ENCODE results near the gene SPPL3. TPM values are rescaled to one million over a fixed set of nuclear protein-coding genes. Genes with fewer than 3 reads are reported as not detected.
"Not testable (repeated sequence)": the region's sequence is repeated elsewhere in the genome, so short reads cannot be mapped to it uniquely, and the experiment has no call there.

The SPPL3 gene
- polyA plus RNA-seq, 1 donor: 54.9 TPM

DNA sequence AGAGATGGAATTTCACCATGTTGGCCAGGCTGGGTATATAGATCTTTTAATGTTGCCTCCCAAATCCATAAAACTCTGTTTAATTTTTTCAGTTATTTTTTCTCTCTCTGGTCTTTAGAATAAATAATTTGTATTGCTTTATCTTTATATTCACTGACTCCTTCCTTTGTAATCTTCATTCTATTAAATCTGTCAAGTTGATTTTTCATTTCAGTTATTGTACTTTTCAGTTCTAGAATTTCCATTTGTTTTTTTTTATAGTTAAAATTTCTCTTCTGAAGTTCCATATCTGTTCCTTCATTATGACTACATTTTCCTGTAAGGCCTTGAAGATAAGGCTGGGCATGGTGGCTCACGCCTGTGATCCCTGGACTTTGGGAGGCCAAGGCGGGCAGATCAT lies 13.6 kb upstream of the SPPL3 start:
- DNase-seq: no peak

DNA sequence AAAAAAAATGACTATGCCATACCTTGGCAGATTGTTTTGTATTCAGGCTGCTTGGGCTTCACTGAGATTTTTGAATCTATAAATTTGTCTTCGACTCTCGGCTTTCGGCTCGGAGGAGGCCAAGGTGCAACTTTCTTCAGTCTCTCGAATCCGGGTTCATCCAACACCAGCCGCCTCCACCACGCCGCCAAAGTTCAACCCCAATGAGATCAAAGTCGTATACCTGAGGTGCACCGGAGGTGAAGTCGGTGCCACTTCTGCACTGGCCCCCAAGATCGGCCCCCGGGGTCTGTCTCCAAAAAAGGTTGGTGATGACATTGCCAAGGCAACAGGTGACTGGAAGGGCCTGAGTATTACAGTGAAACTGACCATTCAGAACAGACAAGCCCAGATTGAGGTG lies 12.4 kb upstream of the SPPL3 start:
- DNase-seq: no peak

DNA sequence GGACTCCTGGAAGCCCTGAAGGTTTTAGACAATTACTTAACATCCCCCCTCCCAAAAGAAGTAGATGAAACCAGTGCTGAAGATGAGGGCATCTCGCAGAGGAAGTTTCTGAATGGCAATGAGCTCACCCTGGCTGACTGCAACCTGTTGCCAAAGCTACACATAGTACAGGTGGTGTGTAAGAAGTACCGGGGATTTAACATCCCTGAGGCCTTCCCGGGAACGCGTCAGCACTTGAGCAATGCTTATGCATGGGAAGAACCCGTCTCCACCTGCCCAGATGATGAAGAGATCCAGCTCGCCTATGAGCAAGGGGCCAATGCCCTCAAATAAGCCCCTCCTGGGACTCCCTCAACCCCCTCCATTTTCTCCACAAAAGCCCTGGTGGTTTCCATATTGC lies 10.6 kb upstream of the SPPL3 start:
- no peak for DNase-seq

- DNase-seq: no peak
These were observed 5.6 kb upstream of the SPPL3 start for GRCh38 chr12:120909633-120910298.

GRCh38 chr12:120905856-120906384 lies 1.8 kb upstream of the SPPL3 start:
- no peak for DNase-seq

DNA sequence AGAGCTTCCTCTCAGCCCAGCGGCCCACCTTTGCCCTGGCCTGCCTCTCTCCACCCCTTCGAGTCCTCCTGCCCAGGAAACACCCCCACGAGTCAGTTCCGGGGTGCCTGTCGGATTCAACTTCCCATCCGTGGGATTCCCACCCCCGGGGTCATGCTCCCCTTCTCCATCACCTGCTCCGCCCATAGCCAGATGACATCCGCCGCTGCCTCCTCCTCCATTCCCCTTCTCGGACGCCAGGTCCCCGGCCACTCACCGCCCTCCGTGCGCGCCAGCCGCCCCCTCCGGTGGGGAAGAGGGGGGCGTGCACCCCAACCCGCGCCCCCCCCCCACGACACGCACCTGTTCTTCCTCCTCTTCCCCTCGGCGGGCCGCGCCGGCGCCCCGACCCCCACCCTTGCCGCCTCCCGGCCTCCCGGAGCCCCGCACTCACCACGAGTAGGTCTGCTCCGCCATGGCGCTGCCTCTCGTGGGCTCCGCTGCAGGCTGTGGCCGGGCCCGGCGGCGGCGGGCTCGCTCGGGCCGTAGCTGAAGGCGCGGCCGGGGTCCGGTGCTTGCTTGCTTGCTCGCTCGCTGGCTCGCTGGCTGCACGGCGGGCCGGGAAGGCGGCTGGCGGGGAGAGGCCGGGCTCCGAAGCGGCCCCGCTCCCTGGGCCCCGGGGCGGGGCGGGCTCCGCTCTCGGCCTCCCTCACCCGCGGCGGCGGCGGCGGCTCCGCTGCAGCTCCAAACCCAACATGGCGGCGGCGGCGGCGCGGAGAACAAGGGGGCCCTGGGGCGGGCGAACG lies 554 bp downstream of the SPPL3 start:
- DNase-seq: peak; percentile 42

DNA sequence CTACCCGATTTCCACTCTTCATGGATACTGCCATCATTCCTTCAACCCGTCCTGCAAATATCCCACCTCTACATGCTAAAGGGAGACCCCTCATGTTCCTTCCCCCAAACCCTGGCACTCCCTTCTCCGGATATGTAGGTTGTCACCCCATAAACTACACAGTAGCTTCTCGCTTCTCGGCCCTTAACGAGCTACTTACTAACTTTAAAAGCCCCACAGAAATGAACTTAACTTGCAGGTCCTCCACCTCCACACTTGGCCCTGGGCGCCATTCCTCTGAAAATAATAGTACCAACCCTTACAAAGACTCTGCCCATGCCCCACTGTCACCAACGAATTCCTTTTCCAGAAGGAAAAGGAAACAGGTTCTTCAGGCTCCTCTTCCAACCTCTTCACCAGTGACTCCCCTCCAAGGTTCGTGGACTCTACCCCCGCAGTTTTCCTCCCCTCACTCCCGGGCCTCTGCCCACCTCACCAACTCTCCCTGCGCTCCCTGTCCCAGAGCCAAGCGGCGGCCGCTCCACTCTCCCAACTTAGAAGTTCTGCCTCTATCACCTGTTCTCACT lies 1.2 kb downstream of the SPPL3 start:
- DNase-seq: no peak

DNA sequence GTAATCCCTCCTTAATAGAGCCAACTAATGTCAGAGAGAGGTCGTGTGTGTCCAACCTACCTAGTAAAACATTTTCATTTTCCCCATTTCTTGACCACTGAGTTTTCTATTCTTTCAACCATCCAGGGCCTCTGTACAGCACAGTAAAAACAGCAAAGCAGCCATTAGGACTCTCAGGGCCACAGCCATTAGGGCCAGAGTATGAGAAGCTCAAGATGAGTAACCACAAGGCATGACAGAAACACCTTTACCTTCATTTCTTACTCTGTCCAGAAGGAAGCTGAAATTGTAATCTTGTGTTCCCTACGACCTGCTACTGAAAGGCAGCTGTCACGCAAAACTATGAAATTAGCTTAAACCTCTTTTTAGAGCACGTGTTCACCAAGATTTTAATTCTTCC lies 2.3 kb downstream of the SPPL3 start:
- DNase-seq: no peak

DNA sequence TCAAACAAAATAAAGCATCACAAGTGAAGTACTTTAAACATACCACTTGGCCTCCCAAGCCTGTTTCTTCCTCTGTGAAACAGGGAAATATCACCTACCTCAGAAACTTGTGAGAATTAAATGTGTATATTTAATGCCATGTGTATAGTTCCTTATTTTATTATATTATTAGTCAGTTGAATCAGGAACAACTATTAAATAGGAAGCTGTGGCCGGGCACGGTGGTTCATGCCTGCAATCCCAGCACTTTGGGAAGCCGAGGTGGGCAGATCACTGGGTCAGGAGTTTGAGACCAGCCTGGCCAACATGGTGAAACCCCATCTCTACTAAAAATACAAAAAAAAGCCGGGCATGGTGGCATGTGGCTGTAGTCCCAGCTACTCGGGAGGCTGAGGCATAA lies 3.1 kb downstream of the SPPL3 start:
- not testable (repeated sequence) for DNase-seq

DNA sequence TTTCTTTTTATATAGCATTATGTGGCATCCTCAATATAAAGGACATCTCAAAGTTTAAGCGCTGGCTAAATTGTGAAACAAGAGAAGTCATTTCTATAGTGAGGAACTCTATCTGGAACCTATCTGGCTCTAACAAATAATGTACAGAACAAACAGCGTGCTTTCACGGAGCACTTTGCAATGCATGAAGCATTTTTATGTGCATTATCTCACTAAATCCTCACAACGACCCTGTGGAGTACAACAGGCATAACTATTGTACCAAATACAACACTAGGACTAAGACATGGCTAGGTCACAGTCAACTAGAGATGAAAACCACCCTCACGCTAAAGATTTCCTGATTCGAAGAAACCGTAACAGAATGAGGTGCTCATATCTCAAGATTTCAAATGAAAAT lies 8.6 kb downstream of the SPPL3 start:
- DNase-seq: no peak

- no peak for DNase-seq
These were observed 11.9 kb downstream of the SPPL3 start for GRCh38 chr12:120892265-120892664.

DNA sequence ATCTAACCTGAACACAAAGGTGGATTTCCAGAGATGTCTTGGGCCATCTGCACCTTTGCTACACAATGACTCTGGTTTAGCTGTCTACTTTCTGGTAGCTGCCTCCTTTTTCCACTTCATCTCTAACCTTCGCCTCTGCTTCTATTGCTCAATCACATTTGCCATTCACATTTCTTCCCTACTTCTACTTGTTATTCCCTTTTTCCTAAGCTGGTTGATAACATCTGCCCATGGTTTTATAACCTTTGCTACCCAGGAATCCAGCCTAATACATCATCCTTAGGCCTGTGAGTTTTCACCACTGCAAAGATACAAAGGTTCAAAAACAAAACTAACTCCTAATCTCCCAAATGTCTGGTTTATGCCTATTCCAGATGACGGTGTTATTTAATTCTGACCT lies 13.2 kb downstream of the SPPL3 start:
- no peak for DNase-seq

GRCh38 chr12:120887253-120888043 lies 16.7 kb downstream of the SPPL3 start:
- no peak for DNase-seq

- no peak for DNase-seq
These were observed 17.7 kb downstream of the SPPL3 start for GRCh38 chr12:120886199-120887018.

GRCh38 chr12:120885521-120885920 lies 18.6 kb downstream of the SPPL3 start:
- DNase-seq: no peak

DNA sequence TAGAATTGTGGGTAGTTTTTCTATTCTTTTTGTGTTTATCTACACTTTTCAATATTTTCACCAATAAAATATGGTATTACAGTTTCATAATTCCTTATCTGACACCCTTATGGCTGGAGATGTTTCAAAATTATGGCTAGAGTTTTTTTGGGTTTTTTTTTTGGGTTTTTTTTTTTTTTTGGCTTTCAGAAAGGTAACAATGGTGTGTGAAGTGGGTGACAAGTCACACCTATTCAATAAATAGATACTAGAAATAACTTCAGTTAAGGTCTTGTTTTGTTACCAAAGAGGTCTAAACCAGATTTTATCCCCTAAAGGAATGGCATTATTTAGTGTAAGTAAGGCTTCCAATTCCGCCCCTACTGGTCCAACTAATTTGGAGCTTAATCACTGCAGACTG lies 19.5 kb downstream of the SPPL3 start:
- DNase-seq: no peak

GRCh38 chr12:120882055-120882555 lies 22.1 kb downstream of the SPPL3 start:
- no peak for DNase-seq

- DNase-seq: no peak
These were observed 24.3 kb downstream of the SPPL3 start for GRCh38 chr12:120879718-120880300.

DNA sequence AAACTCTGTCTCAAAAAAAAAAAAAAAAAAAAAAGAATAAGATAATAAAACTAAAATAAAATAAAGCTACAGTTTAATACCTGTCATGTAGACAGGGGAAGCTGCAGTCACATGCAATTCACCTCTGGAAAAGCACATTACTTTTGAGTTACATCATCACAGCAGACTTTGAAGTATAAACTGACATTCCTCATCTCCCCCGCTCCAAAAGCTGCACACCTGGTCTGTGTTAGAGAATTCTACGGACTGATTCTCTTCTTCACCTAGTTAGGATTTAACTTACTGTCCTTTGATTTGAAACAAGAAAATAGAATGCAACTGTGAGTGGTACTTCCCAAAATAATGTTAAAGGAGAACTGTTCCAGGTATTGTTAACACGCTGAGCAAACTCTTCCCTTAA lies 25.1 kb downstream of the SPPL3 start:
- no peak for DNase-seq

- no peak for DNase-seq
These were observed 29.5 kb downstream of the SPPL3 start for GRCh38 chr12:120874547-120875245.

- DNase-seq: no peak
These were observed 30.9 kb downstream of the SPPL3 start for GRCh38 chr12:120873226-120873625.

Data from hindlimb muscle (tissue), 1 donor.